ENCODE results near the gene FCRL4.

Gene FCRL4

DNA sequence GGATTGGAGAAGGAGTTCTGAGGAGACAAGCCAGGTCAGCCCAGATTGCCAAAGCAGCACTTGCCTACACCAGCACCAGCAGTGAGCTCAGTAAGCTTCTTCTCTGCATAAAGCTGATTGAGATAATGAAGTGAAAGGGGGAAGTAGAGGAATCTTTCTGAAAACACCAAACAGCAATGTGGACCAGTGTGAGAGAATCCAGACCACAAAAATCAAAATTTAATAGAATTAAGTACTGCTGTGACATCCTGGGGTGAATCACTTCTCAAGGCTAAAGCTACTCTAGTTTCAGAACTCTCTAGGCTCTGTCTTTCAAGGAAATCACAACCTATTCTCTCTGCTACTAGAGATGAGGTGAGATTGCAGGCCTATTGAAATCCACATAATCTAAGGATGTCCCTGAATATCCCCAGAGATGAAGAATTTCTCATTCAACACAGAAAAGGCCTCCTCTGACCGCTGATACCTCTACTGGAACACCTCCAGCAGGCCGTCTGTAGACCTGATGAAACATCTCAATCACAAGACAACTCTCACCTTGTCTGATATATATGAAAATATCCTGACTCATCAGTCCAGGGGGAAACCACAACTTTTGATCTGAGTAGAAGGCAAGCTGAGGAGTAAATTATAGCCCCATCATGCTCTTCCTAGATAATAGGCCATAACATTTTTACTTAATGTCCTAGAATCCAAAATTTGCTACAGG, at the start of gene FCRL4:
Gene FCRL4, minus strand, starts transcription at position 127 of the 709 bp plus-strand sequence. CDS start 141 bp downstream, outside the sequence.
- no peak for DNase-seq
- in situ Hi-C loops (cut with HindIII; ENCODE audit: low pct_ligation_motif_present, low pct_unique_long_range_greater_than_20kb, low sequenced_read_pairs): no loop called here

DNA sequence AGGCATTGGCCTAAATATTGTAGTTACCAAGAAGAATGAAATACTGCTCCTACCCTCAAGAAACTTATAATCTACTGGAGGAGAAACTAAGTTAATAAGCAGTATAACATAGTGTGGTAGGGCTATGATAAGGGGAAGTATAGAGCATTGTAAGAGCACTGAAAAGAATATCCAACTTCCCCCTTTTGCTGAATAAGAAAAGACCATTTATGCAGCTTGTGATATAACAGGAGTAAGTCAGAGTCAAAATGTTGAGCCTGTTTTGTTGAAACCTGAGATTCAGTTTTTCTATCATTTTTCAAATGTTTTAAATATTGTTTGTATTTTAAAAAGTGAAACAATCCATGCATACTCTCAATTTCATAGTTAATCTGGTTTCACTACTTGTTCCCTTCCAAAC, 48.3 kb upstream of the FCRL4 start:
- in situ Hi-C loops (cut with HindIII; ENCODE audit: low pct_ligation_motif_present, low pct_unique_long_range_greater_than_20kb, low sequenced_read_pairs): no loop called here
- DNase-seq: no peak

DNA sequence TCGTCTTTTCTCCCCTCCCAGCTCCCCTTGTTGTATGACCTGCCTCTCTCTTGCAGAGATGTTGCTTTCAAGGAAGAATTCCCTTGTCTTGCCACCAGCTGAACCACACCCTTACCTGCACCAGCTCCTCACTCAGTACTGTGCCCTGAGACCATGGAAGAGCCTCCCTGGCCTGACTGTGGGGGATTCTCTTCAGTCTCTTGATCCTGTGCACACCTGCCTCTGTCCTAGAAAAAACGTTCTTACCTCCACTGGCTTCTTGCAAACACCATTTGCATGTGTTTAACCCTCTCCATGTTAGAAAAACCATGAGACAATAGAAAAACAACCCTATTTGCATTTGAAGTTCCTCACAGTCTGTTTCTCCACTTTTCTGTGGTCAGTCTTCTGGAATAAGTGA, 43.3 kb upstream of the FCRL4 start:
- no peak for DNase-seq
- in situ Hi-C loops (cut with HindIII; ENCODE audit: low pct_ligation_motif_present, low pct_unique_long_range_greater_than_20kb, low sequenced_read_pairs): no loop called here

DNA sequence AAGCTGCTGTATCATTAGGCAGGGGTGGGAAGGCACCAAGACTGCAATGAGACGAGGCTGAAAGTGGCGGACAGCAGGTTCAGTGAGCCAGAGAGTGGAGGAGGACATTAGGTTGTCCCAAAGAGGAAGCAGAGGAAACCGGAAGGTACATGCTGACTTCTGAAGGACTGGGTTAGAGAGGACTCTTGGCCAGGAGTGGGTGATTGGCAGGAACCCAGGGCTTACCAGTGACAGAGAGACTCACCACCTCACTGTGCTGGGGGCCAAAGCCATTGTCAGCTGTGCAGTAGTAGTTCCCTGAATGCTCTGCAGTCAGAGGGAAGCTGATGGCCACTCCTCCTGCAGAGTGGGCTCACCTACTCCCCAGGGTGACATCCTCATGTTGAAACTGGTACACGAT, 41.9 kb upstream of the FCRL4 start:
- no peak for DNase-seq
- in situ Hi-C loops (cut with HindIII; ENCODE audit: low pct_ligation_motif_present, low pct_unique_long_range_greater_than_20kb, low sequenced_read_pairs): no loop called here

DNA sequence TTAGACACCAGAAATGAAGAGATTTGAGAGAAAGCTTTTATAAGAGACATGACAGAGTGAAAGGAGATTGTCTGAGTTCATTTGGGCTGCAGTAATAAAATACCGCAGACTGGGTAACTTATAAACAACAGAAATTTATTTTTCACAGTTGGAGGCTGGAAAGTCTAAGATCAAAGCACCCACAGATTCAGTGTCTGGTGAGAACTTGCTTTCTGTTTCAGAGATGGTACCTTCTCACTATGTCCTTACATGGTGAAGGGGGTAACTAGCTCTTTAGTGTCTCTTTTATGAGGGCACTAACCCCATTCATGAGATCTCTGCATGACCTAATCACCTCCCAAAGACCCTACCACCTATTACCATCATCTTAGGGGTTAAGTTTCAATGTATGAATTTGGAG, 30.9 kb upstream of the FCRL4 start:
- in situ Hi-C loops (cut with HindIII; ENCODE audit: low pct_ligation_motif_present, low pct_unique_long_range_greater_than_20kb, low sequenced_read_pairs): no loop called here

DNA sequence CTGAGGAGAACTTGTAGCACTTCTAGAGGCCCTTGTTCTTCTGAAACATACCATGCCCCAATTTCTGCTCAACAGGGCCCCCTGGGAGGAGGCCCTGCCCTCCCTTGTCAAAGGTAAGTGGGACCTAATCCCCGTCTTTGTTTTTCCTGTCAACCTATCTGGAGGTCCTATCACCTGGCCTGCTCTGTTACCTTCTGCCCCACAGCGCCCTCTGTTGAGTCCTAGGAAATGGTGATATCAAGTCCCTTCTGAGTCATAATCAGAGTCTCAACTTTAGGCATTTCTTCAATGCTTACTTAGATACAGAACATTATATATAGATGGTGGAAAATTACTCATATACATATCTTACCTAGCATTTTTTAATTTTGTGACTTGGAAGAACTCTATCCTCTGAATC, 28.2 kb upstream of the FCRL4 start:
- peak; percentile 18 for DNase-seq
- in situ Hi-C loops (cut with HindIII; ENCODE audit: low pct_ligation_motif_present, low pct_unique_long_range_greater_than_20kb, low sequenced_read_pairs): no loop called here

More for the DNA sequence above, 30.9 kb upstream of the FCRL4 start:
- DNase-seq: no peak

DNA sequence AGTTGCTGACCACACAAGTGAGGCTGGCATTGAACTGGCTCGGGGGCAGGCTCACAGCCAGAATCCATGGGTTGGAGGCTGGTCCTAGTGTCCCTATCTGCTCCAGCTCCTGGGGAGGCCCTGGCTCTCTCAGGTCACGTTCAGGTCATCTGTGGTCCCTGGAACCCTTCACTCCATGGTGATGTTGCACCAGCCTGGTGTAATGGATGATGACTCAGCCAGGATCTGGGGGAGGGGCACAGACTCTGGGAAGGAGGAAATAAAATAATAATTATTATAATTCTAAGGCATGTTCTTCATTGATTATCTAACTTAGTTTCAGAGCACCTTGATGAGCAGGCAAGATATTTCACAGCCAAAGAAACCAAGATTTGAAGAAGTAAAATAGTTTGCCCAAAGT, 26.6 kb upstream of the FCRL4 start:
- DNase-seq: no peak
- in situ Hi-C loops (cut with HindIII; ENCODE audit: low pct_ligation_motif_present, low pct_unique_long_range_greater_than_20kb, low sequenced_read_pairs): no loop called here

DNA sequence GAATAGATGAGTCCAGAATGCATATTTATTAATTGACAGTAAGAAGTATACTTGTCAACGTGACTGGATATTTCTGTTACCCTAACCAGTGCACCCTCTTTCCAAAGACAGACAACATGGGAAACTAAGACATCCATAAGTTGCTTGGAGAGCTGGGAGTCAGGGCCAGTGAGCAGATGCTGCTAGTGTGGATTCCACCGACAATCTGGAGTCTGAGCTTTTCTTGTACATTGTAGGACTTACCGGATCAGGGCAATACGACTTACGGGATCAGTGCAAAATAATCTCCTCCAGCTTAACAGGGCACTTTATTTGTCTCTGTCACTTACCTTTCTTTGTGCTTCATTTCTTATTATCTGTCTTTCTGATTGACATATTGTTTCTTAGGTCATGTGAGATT, 24.6 kb upstream of the FCRL4 start:
- no peak for DNase-seq
- in situ Hi-C loops (cut with HindIII; ENCODE audit: low pct_ligation_motif_present, low pct_unique_long_range_greater_than_20kb, low sequenced_read_pairs): no loop called here

DNA sequence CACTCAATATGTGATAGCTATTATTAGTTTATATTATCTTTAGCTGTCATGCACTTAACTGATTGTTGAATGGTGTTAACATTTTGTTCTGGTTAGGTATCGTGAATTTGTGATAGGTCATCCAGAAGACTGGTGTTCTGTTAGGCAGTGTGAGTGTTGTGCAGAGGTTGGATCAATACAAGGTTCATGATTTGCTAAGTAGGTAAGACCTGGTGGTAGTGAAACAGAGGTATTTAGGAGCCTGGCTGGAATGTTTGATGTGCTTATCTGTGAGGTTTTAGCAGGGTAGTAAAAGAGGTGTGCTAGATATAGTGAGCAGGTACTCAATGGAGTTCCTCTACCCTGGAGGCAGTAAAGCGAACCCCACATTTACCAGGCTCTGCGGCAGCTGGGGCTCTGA, 20.3 kb upstream of the FCRL4 start:
- DNase-seq: no peak
- in situ Hi-C loops (cut with HindIII; ENCODE audit: low pct_ligation_motif_present, low pct_unique_long_range_greater_than_20kb, low sequenced_read_pairs): no loop called here

DNA sequence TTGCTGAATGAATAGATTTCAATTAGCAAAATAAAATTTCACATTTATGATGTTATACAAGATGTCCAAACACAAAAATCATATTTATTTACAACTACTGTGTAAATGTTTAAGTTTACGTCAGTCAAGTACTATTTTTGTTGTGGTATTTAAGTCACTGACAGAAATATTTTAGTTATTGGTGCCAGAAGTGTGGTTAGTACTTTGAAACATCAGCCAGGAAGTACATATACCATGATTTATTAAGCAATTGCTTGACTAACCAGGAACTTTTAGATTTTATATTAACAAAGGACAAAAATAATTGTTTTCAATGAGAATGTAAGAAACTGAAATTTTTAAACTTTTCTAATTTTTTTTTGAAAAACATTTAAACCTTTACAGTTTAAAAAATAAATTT, 2.4 kb upstream of the FCRL4 start:
- in situ Hi-C loops (cut with HindIII; ENCODE audit: low pct_ligation_motif_present, low pct_unique_long_range_greater_than_20kb, low sequenced_read_pairs): no loop called here
- DNase-seq: no peak

DNA sequence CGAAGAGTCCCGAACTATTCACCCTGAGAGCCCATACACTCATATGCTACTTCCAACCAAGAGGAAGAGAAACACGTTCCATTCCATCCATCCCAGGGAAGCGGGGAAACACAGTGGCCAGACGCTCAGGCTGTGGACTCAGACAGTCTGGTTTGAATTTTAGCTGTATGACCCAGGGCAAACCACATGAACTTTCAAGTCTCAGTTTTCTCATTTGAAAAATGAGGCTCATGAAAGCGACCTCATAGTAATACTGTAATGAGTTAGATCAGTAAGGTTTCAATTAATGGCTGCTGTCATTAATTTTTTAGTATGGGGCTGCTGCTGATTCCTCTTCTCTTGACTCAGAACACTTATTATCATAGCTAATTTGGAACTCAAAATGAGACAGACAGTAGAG, 1.5 kb downstream of the FCRL4 start:
- DNase-seq: no peak
- in situ Hi-C loops (cut with HindIII; ENCODE audit: low pct_ligation_motif_present, low pct_unique_long_range_greater_than_20kb, low sequenced_read_pairs): no loop called here

DNA sequence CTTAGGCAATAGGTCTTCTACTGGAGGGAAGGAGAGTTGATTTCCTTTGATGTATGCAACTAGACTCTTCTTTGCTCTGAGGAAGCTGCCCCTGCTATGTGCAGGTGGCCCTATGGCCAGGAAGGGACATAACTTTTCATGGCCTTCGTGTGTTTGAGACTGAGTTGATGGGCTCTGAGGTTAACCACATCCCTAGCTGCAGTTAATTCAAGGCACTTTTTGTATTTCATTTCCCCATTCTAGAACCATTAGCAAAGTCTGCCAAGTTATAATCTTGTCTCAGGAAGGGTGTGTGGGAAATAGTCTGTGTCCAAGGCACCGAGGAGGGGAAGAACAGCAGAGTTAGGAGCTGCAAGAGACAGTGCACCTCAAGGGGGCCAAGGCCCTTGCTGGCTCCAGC, 2.5 kb downstream of the FCRL4 start:
- DNase-seq: no peak
- in situ Hi-C loops (cut with HindIII; ENCODE audit: low pct_ligation_motif_present, low pct_unique_long_range_greater_than_20kb, low sequenced_read_pairs): no loop called here

DNA sequence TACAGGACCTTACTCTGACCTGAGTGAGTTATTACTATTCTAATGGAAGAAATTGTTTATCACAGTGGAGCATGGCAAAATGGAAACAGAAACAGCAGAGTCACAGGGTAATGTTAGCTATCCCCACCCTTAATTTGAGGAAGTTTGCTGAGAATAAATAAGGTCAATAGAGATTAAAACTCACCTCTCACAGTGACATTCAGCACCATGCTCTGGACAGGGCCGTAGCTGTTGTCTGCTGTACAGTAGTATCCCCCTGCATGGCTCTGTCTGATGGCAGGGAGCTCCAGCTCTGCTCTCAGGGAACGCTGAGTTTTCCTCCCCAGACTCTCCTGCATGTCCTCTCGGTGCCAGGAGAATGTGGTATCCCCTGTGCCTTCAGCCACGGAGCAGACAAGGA, 11.9 kb downstream of the FCRL4 start:
- in situ Hi-C loops (cut with HindIII; ENCODE audit: low pct_ligation_motif_present, low pct_unique_long_range_greater_than_20kb, low sequenced_read_pairs): no loop called here
- DNase-seq: no peak

DNA sequence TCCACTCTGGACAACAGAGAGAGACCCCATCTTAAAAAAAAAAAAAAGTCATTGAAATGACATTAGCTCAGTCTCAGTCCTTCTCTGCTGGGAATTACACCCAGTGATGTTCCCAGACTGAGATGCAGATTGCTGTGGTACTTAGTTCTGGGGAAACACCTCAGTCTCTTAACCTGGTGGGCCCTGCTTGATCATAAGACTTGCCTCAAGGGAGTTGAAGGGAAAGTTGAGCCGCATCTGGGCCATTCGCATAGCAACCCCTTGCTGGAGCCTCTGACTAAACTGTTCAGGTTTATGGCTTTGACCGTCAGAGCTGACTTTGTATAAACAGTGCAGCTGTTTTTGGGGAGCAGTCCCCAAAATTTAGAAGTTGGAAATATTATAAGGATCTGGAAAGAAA, 13.4 kb downstream of the FCRL4 start:
- DNase-seq: no peak
- in situ Hi-C loops (cut with HindIII; ENCODE audit: low pct_ligation_motif_present, low pct_unique_long_range_greater_than_20kb, low sequenced_read_pairs): no loop called here

DNA sequence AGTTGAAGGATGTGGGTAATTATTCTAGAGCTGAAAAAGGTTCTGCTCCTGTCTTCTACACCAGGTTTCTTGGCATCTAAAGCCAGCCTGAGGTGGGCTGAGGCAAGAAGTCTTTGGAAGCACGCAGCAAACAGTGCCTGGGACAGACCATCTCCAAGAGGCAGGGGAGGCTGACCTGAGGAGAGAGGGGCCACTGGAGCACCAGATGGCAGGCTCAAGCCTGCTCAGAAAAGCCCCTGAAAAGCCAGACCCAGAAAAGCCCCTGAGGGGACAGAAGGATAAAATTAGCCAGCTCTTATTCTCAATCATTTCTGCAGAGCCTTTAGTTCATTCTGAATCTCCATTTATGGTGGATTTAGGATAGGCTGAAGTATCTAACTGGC, 17.1 kb downstream of the FCRL4 start:
- in situ Hi-C loops (cut with HindIII; ENCODE audit: low pct_ligation_motif_present, low pct_unique_long_range_greater_than_20kb, low sequenced_read_pairs): no loop called here
- no peak for DNase-seq

DNA sequence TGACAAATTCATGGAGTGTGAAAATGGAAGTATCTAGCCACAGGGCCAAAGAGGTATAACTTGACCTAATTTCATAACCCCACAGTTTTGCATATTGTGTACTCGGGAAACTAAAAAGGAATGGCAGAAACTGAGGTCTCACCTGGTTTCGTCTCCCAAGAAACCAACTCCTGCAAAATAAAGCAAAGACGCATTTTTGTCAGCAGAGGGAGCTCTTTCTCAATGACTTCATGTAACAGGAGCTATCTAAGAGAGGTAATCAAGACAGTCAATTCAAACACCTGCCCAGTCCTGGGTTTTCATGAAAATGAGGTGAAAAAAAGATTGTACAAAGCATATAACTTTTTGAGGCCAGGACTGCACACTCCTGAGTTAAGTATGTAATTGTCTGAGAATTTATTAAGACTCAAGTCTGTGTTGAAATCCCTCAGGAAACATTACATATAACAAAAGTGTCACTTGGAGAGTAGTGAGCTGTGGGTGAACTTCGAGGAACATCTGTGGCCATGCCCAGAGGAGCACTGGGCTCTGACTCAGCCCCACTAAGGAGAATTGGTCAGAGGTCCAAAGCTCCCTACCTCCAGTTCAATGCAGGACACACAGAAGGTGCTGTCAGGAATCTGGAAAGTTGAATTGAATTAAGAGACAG, 17.6 kb downstream of the FCRL4 start:
- in situ Hi-C loops (cut with HindIII; ENCODE audit: low pct_ligation_motif_present, low pct_unique_long_range_greater_than_20kb, low sequenced_read_pairs): no loop called here
- peak; percentile 73 for DNase-seq

DNA sequence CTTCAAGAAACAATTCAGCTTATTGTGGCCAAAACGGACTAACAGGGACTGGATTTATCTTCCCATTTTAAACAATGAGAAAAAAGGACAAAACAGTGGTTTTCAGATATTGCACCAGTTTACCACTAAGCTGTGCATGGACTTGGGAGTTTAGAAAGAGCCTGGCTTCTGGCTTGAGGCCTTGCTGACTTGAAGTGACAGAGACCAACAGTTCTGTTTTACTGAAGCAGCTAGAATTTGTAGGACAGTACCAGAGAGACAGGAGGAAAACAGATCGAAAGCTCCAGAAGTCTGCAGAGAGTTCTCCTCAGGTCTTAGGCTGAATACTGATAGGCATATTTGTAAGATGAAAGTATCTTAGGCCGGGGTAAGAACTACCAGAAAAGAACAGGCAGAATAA, 20.5 kb downstream of the FCRL4 start:
- no peak for DNase-seq
- in situ Hi-C loops (cut with HindIII; ENCODE audit: low pct_ligation_motif_present, low pct_unique_long_range_greater_than_20kb, low sequenced_read_pairs): no loop called here

DNA sequence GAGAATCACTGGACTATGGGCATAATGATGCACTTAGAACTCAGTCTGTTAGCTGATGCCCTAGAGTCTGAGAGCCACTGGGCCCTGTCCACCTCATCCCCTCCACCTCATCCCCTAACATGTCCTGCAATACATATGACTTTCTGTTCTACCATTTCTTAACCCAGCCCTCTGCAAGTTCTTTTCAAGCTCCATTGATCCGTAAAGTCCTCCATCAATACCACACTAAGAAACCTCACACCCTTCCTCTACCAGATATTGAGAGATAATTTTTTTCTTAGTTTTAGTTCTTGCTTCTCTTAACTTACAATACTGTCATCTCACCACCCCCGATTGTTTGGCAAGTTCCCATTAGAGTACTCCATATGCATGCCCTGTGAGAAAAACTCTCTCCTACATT, 22.1 kb downstream of the FCRL4 start:
- DNase-seq: no peak
- in situ Hi-C loops (cut with HindIII; ENCODE audit: low pct_ligation_motif_present, low pct_unique_long_range_greater_than_20kb, low sequenced_read_pairs): no loop called here

DNA sequence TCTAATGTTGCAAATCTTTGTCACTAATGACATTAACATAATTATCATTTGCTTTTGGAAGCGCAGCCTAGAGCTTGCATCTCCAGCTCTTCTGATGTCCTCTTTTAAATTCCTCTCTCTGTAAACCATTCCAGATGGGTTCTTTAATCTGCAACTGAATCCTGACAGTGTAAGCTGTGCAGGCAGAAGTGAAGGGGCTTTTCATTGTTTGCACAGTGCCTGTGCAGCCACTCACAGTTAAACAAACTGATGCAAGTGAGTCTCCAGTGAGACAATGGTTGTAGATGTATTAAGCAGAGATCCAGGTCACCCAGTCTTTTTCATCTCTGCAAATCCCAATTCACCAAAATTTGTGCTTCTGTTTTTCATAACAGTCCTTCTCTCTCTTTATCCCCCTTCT, 23.0 kb downstream of the FCRL4 start:
- no peak for DNase-seq
- in situ Hi-C loops (cut with HindIII; ENCODE audit: low pct_ligation_motif_present, low pct_unique_long_range_greater_than_20kb, low sequenced_read_pairs): no loop called here

DNA sequence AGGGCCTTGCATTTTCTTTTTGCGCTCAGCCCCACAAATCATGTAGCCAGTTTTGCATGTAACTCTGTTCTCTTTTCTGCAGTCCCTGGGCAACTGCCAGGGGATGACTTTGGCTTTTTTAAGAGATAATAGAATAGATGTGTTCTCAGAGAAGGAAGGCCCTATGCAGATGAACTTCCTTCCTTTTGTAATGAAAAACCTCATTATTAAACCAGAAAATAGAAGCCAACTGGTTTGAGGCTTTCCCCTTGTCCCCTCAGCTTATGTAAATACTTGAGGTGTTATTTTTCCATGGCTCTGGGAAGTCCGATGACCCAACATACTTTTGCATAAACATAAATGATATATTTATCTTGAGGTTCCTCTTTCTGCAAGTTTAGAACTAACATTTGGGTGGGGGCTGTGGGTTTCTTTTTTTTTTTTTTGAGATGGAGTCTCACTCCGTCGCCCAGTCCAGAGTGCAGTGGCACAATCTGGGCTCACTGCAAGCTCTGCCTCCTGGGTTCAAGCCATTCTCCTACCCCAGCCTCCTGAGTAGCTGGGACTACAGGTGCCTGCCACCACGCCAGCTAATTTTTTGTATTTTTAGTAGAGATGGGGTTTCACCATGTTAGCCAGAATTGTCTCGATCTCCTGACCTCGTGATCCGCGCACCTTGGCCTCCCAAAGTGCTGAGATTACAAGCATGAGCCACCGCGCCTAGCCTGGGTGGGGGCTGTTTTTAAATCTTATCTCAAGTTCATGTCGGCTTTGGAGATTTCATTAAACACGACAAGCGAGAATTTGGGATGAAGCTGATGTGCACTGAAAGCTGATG, 31.2 kb downstream of the FCRL4 start:
- DNase-seq: no peak
- in situ Hi-C loops (cut with HindIII; ENCODE audit: low pct_ligation_motif_present, low pct_unique_long_range_greater_than_20kb, low sequenced_read_pairs): no loop called here

Measured in ACHN (cell line).